Vagina (tissue), 2 donors: ENCODE data around the gene NSD2. TPM values are rescaled to one million over a fixed set of nuclear protein-coding genes. Genes with fewer than 3 reads are reported as not detected.

Source experiments
- DNase-seq, 2 donors: peaks; one replicate each; pipeline ENCODE4 v3.0.0-alpha.2; 2017; ENCODE audit errors: extremely low spot score in 2 of 2
- H3K27ac ChIP-seq: fragments of 200-600 bp; sonication (generic); one replicate; pipeline ENCODE4 v1.5.1; 2019
- H3K27me3 ChIP-seq: fragments of 200-600 bp; sonication (generic); one replicate; pipeline ENCODE4 v1.5.1; 2019
- H3K36me3 ChIP-seq, 2 donors: fragments of 200-600 bp; sonication (generic); one replicate each; pipeline ENCODE4 v1.5.1; 2017 to 2019
- H3K4me1 ChIP-seq: fragments of 200-600 bp; sonication (generic); one replicate; pipeline ENCODE4 v1.5.1; 2019
- H3K4me3 ChIP-seq, 2 donors: fragments of 200-600 bp; sonication (generic); 1 replicate in 1 of 2; 2 replicates in 1 of 2; pipeline ENCODE4 v1.5.1; 2016 to 2019
- H3K9me3 ChIP-seq: fragments of 200-600 bp; sonication (generic); one replicate; pipeline ENCODE4 v1.5.1; 2019
- POLR2A ChIP-seq, 2 donors: fragments of 450-650 bp; IDR thresholded peaks; one replicate each; pipeline ENCODE4 v1.6.1; 2017; ENCODE audit warnings: antibody characterized with exemption in 2 of 2, mild to moderate bottlenecking in 2 of 2, moderate library complexity in 2 of 2
- POLR2AphosphoS5 ChIP-seq, 2 donors: sonication (generic); formaldehyde crosslinking; IDR thresholded peaks; one replicate each; pipeline ENCODE4 v1.9.0; 2017; ENCODE audit warnings: antibody characterized with exemption in 2 of 2, mild to moderate bottlenecking in 2 of 2, low read depth in 1 of 2; ENCODE audit not compliant: insufficient read depth in 1 of 2
- intact Hi-C: fragments of 100-400 bp; cut with DNase I; formaldehyde crosslinking; loops from one replicate; pipeline ENCODE4 v1.15.1; 2023
- total RNA-seq: library from RNA; depleted of rRNA; stranded (reverse); fragments of >200 nt; gene quantifications from one replicate; pipeline ENCODE4 v1.2.3, GENCODE V29; 2016
- TF ChIP-seq, protein P1 (sequence below), 3 experiments: fragments of 450-650 bp in 2 of 3; fragments of 200-600 bp in 1 of 3; sonication (generic) in 1 of 3; IDR thresholded peaks; one replicate each; pipeline ENCODE4 v1.5.1; 2017 to 2019; ENCODE audit warnings: antibody characterized with exemption in 3 of 3, mild to moderate bottlenecking in 2 of 3, moderate library complexity in 2 of 3

The NSD2 gene
- total RNA-seq, 1 donor from 2014 or later: 38.5 TPM

DNA sequence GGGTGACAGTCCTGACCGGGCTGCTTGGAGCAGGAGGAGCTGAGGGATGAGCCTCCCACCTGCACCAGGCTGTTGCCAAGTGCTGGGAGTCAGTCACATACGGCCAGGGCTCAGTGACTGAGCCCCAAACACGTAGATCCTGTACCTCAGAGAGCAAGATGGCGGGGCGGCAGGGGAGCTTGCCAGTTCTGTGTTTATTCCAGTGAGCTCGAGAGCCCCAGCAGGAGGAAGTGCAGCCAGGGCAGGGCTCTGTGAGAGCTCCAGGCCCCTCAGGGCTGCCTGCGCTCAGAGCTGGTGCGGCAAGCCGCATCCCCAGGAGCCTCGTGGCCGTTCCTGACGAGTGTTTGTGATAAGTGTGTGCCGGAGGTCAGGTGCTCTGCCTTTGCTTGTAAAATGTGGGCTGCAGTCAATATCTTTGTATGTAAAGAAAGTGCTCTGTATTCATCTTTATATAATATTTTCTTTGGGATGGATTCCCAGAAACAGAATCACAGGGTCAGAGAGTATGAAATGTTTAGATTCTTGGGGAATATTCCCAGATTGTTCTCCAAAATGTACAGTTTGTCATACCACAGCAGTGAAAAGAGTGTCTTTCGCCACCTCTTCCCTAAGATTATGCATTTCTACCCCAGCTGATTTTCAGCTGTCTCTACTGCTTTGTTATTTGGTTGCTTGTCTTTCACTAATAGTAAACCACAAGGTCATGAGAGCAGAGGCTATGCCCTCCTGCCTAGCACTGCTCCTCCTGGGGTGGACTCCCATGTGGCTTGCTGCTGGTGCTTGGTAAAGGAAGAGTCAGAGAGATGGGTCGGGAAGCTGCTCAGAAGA is 87.3 kb downstream of the NSD2 start:
- no peaks in the 10 kb centered on the region for H3K27me3 ChIP-seq
- H3K27ac ChIP-seq: no peak overlapping the region
- peaks cover 0 to 28% of the 10 kb centered on the region in 2 donors for H3K36me3 ChIP-seq
- intact Hi-C loops: no loop called here
- no peaks in the 10 kb centered on the region for H3K4me1 ChIP-seq
- TF ChIP-seq POLR2AphosphoS5 (IDR thresholded peaks at IDR 0.05; ENCODE audit: insufficient read depth in 1 of 2, low read depth in 1 of 2) (no peak), POLR2A (IDR thresholded peaks at IDR 0.05) (no peak)
- TF ChIP-seq, protein P1, sequence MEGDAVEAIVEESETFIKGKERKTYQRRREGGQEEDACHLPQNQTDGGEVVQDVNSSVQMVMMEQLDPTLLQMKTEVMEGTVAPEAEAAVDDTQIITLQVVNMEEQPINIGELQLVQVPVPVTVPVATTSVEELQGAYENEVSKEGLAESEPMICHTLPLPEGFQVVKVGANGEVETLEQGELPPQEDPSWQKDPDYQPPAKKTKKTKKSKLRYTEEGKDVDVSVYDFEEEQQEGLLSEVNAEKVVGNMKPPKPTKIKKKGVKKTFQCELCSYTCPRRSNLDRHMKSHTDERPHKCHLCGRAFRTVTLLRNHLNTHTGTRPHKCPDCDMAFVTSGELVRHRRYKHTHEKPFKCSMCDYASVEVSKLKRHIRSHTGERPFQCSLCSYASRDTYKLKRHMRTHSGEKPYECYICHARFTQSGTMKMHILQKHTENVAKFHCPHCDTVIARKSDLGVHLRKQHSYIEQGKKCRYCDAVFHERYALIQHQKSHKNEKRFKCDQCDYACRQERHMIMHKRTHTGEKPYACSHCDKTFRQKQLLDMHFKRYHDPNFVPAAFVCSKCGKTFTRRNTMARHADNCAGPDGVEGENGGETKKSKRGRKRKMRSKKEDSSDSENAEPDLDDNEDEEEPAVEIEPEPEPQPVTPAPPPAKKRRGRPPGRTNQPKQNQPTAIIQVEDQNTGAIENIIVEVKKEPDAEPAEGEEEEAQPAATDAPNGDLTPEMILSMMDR (IDR thresholded peaks at IDR 0.05): no peak
- no peak for DNase-seq
- H3K4me3 ChIP-seq: no peak overlapping the region
- no peaks in the 10 kb centered on the region for H3K9me3 ChIP-seq

DNA sequence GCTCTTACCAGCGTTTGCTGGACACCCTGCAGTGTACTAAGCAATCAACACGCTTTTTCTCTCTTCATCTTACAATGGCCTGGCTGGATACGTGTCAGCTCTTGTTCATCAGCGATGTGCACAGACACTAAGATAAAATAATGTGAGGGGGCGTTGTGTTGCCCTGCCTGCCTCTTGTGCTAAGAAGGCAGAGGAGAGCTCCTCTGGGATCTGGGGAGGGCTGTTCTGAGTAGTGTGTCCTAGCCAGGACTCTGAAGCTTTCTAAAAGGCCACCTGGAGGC is 87.9 kb downstream of the NSD2 start:
- TF ChIP-seq, protein P1 (IDR thresholded peaks at IDR 0.05): no peak
- TF ChIP-seq POLR2AphosphoS5 (IDR thresholded peaks at IDR 0.05; ENCODE audit: insufficient read depth in 1 of 2, low read depth in 1 of 2): no peak
- TF ChIP-seq POLR2A (IDR thresholded peaks at IDR 0.05): no peak
- H3K4me1 ChIP-seq: no peaks in the 10 kb centered on the region
- H3K9me3 ChIP-seq: no peaks in the 10 kb centered on the region
- DNase-seq: no peak
- H3K27ac ChIP-seq: no peak overlapping the region
- H3K4me3 ChIP-seq: no peak overlapping the region
- peaks cover 0 to 25% of the 10 kb centered on the region in 2 donors for H3K36me3 ChIP-seq
- intact Hi-C loops: no loop called here
- no peaks in the 10 kb centered on the region for H3K27me3 ChIP-seq

DNA sequence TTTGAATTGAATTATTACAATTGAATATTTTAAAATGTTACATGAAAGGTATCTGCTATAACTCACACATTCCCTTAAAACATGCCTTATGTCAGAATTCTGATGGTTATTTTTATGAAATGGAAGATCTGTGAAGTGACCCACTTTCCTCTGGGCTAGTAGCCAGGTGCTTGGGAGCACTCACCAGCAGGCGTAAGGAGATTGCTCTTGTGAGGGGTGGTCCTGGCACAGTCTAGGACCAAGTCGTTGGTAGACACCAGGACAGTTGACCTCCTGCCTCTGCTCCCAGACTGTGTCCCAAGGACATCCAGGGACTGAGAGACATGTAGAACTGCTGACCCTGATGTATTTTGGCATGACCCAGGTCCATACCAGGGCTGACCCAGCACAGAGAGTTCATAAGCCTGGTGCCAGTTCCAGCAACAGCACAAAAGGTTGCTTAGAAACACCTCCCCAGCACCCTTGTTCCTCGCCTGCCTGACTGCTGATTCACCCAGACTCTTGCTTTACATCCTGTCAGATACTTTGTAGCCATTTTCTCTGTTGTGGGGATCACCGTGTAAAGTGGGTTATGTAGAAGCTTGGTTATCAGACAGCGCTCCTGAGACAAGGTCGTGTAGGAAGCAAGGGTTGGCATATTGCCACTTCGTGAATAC is 89.1 kb downstream of the NSD2 start:
- intact Hi-C loops: no loop called here
- no peaks in the 10 kb centered on the region for H3K27me3 ChIP-seq
- H3K9me3 ChIP-seq: no peaks in the 10 kb centered on the region
- H3K4me1 ChIP-seq: no peaks in the 10 kb centered on the region
- H3K36me3 ChIP-seq: peaks cover 0 to 25% of the 10 kb centered on the region in 2 donors
- DNase-seq: no peak
- no peak overlapping the region for H3K27ac ChIP-seq
- no peak overlapping the region for H3K4me3 ChIP-seq
- no peak for TF ChIP-seq POLR2A (IDR thresholded peaks at IDR 0.05)

DNA sequence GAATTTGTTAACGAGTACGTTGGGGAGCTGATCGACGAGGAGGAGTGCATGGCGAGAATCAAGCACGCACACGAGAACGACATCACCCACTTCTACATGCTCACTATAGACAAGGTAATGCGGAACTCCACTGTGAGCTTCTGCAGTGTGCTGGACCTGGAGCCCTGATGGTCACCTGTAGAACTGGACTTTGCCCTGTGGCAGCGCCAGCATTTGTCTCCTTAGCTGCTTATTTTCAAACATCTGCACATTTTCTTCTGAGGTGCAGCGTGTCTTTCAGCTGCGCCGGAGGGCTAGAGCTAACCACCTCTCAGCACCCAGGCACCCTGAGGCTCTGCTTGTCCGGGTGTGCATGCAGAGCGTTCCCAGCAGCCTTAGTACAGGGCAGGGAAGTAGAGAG is 89.8 kb downstream of the NSD2 start:
- no peak for DNase-seq
- Histone ChIP-seq H3K9me3 (no peaks in the 10 kb centered on the region), H3K27ac (no peak overlapping the region), H3K27me3 (no peaks in the 10 kb centered on the region), H3K4me3 (no peak overlapping the region), H3K4me1 (no peaks in the 10 kb centered on the region), H3K36me3 (peaks cover 0 to 25% of the 10 kb centered on the region in 2 donors)
- intact Hi-C loops: no loop called here
- TF ChIP-seq POLR2A (IDR thresholded peaks at IDR 0.05) (no peak), POLR2AphosphoS5 (IDR thresholded peaks at IDR 0.05; ENCODE audit: insufficient read depth in 1 of 2, low read depth in 1 of 2) (no peak)
- TF ChIP-seq, protein P1 (IDR thresholded peaks at IDR 0.05): no peak

DNA sequence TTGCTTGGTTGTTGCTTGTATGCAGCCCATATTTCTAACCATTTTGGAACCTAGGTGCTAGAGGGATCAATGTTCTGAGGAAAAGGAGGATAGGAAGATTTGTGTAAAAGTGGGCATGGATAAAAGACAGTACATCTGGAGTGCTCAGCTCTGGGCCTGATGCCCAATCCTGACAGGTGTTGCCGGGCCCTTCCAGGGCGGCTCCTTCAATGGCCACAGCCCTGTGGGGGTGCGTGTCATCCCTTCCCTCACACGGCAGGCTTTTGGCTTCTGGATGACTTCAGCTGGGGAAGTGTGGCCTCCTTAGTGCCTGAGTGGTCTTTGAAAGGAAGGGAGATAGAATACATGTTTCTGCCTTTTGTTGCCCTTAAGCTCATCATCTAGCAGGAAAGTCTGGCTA is 90.4 kb downstream of the NSD2 start:
- Histone ChIP-seq H3K27me3 (no peaks in the 10 kb centered on the region), H3K9me3 (no peaks in the 10 kb centered on the region), H3K36me3 (peaks cover 0 to 25% of the 10 kb centered on the region in 2 donors), H3K4me3 (no peak overlapping the region), H3K27ac (no peak overlapping the region), H3K4me1 (no peaks in the 10 kb centered on the region)
- no peak for DNase-seq
- intact Hi-C loops: no loop called here
- TF ChIP-seq, protein P1 (IDR thresholded peaks at IDR 0.05): no peak
- TF ChIP-seq POLR2A (IDR thresholded peaks at IDR 0.05) (no peak), POLR2AphosphoS5 (IDR thresholded peaks at IDR 0.05; ENCODE audit: insufficient read depth in 1 of 2, low read depth in 1 of 2) (no peak)
